ENCODE data around the gene TUSC2. TPM values are rescaled to one million over a fixed set of nuclear protein-coding genes. Genes with fewer than 3 reads are reported as not detected.

Gene TUSC2
- total and polyA plus RNA-seq, 2 of the 13 experiments (the other 11 are each of a cell fraction or from before 2014, with no cell fraction given): 36.7 to 39.1 TPM

- Histone ChIP-seq H3K4me3 (replicated peaks in 1 of 3; ENCODE audit: insufficient read depth in 1 of 3, low read depth in 2 of 3, low read length in 3 of 3) (no peak within 1 kb of the TSS), H3K4me1 (ENCODE audit: insufficient read depth, low read length) (peaks cover 57% of the 10 kb centered on the region), H3K4me2 (ENCODE audit: low read depth, low read length) (no peak within 1 kb of the TSS), H4K20me1 (ENCODE audit: insufficient read depth, low read length) (no peaks in the 10 kb centered on the region), H3K27ac (ENCODE audit: extremely low read length, insufficient read depth, low read length) (no peak within 1 kb of the TSS), H3K36me3 (replicated peaks in 1 of 2; ENCODE audit: control insufficient read depth in 1 of 2, insufficient read depth in 2 of 2, low read length in 2 of 2) (no peaks in the 10 kb centered on the region), H3K9me3 (ENCODE audit: low read length) (no peaks in the 10 kb centered on the region), H3K9ac (ENCODE audit: insufficient read depth, low read depth, low read length) (no peak within 1 kb of the TSS), H3K27me3 (ENCODE audit: control insufficient read depth in 1 of 2, insufficient read depth in 2 of 2, low read length in 2 of 2) (peaks cover 1 to 2% of the 10 kb centered on the region in 2 experiments; a peak in 1 of 5 replicates), H2AFZ (ENCODE audit: low read length) (no peak within 1 kb of the TSS), H3K79me2 (ENCODE audit: insufficient read depth, low read length) (peaks cover 12% of the 10 kb centered on the region)
- intact Hi-C loops (cut with micrococcal nuclease; ENCODE audit: unreplicated experiment): loop anchor here (10.0 kb wide), 1 partner anchor 204 kb away; no protein-coding TSS in a partner anchor
- WGBS (ENCODE audit: low lambda C conversion rate): 93% methylated on average over 78 of the region's 85 CpGs
- DNase-seq (ENCODE audit: low spot score) (no peak), ATAC-seq (no peak), FAIRE-seq (no peak)
- TF ChIP-seq MIER3 (CRISPR knock-in tag; IDR thresholded peaks at IDR 0.05; ENCODE audit: borderline replicate concordance) (no peak), KDM4B (CRISPR knock-in tag; IDR thresholded peaks at IDR 0.05) (no peak), POLR2AphosphoS5 (IDR thresholded peaks at IDR 0.05; ENCODE audit: low read depth, low read length) (no peak), STAG1 (CRISPR knock-in tag; IDR thresholded peaks at IDR 0.05) (no peak)
- ChIA-PET CTCF (ENCODE audit: low intra/inter-chr PET ratio, low total read pairs) (no interaction called here), POLR2A (no interaction called here)
- in situ Hi-C loops (cut with HindIII; ENCODE audit: extremely low pct_ligation_motif_present, low pct_unique_long_range_greater_than_20kb): loop anchor here (10.0 kb wide), 1 partner anchor 204 kb away; no protein-coding TSS in a partner anchor
- no TSS peak for BruUV-seq (replicated peaks)
Observed at GRCh38 chr3:50340448-50341329, 12.7 kb upstream of the TUSC2 start, which contains the start of gene RASSF1. RASSF1 (minus strand) TSS chr3:50340836; CDS start chr3:50340805, 31 bp downstream.

GRCh38 chr3:50340147-50340447 is 12.1 kb upstream of the TUSC2 start:
- BruUV-seq (replicated peaks): no TSS peak
- Histone ChIP-seq H3K4me2 (ENCODE audit: low read depth, low read length) (no peak overlapping the region), H3K36me3 (replicated peaks in 1 of 2; ENCODE audit: control insufficient read depth in 1 of 2, insufficient read depth in 2 of 2, low read length in 2 of 2) (no peaks in the 10 kb centered on the region), H2AFZ (ENCODE audit: low read length) (no peak overlapping the region), H3K79me2 (ENCODE audit: insufficient read depth, low read length) (peaks cover 18% of the 10 kb centered on the region), H3K4me3 (replicated peaks in 1 of 3; ENCODE audit: insufficient read depth in 1 of 3, low read depth in 2 of 3, low read length in 3 of 3) (no peak overlapping the region), H3K27me3 (ENCODE audit: control insufficient read depth in 1 of 2, insufficient read depth in 2 of 2, low read length in 2 of 2) (peaks cover 1 to 2% of the 10 kb centered on the region in 2 experiments; a peak in 1 of 5 replicates), H3K9ac (ENCODE audit: insufficient read depth, low read depth, low read length) (no peak overlapping the region), H4K20me1 (ENCODE audit: insufficient read depth, low read length) (no peaks in the 10 kb centered on the region; the same call in 1 of the 2 replicates), H3K4me1 (ENCODE audit: insufficient read depth, low read length) (peaks cover 57% of the 10 kb centered on the region), H3K27ac (ENCODE audit: extremely low read length, insufficient read depth, low read length) (no peak overlapping the region), H3K9me3 (ENCODE audit: low read length) (no peaks in the 10 kb centered on the region)
- 91% methylated on average over 9 of the region's 9 CpGs for WGBS (ENCODE audit: low lambda C conversion rate)
- ATAC-seq (no peak), DNase-seq (ENCODE audit: low spot score) (no peak), FAIRE-seq (no peak)
- CTCF ChIA-PET (ENCODE audit: low intra/inter-chr PET ratio, low total read pairs): no interaction called here
- POLR2A ChIA-PET: no interaction called here
- intact Hi-C loops (cut with micrococcal nuclease; ENCODE audit: unreplicated experiment): loop anchor here (10.0 kb wide), 1 partner anchor 205 kb away; no protein-coding TSS in a partner anchor
- in situ Hi-C loops (cut with HindIII; ENCODE audit: extremely low pct_ligation_motif_present, low pct_unique_long_range_greater_than_20kb): loop anchor here (10.0 kb wide), 1 partner anchor 205 kb away; no protein-coding TSS in a partner anchor
- TF ChIP-seq NRL (CRISPR knock-in tag; IDR thresholded peaks at IDR 0.05; ENCODE audit: borderline replicate concordance) (no peak), CREM (IDR thresholded peaks at IDR 0.05) (no peak), CREM (CRISPR knock-in tag; IDR thresholded peaks at IDR 0.05) (no peak), NFATC3 (CRISPR knock-in tag; IDR thresholded peaks at IDR 0.05) (no peak), NFIB (CRISPR knock-in tag; IDR thresholded peaks at IDR 0.05; ENCODE audit: borderline replicate concordance) (no peak), POLR2A (IDR thresholded peaks at IDR 0.05; ENCODE audit: insufficient read depth in 1 of 2, low read depth in 2 of 2, low read length in 2 of 2) (no peak), NFAT5 (CRISPR knock-in tag; IDR thresholded peaks at IDR 0.05) (no peak), ZNF382 (CRISPR knock-in tag; IDR thresholded peaks at IDR 0.05; ENCODE audit: borderline replicate concordance) (no peak), ZFP90 (CRISPR knock-in tag; IDR thresholded peaks at IDR 0.05; ENCODE audit: borderline replicate concordance) (no peak), ZSCAN20 (CRISPR knock-in tag; IDR thresholded peaks at IDR 0.05; ENCODE audit: borderline replicate concordance) (no peak)

Measured in HepG2 (cell line).